ENCODE data around the gene OR8D4. TPM values are rescaled to one million over a fixed set of nuclear protein-coding genes. Genes with fewer than 3 reads are reported as not detected.
"Not testable (repeated sequence)": the region's sequence is repeated elsewhere in the genome, so short reads cannot be mapped to it uniquely, and the experiment has no call there.

Gene OR8D4
- not detected in 2 replicates for total RNA-seq (2014; rRNA removed; shearing (Covaris generic); ENCODE audit: low replicate concordance)

DNA sequence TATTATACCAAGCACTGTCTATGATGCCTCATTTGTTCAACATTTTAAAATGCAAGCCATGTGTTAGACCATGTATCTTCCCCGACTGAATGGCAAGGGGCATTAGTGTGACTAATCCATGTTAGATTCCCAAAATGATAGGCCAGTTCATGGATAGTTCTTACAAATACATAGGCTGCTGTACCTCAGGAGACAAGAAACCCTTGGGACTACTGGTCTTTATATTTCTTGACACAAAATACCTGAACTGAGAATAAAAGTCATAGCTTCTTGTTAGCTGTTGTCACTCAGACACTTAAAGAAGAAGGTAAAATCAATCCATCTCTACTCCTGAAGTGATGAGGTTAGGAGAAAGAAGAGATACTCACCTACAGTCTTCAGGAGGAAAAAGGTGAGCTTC is at the start of gene OR8D4:
Gene OR8D4 (plus strand): TSS at position 301 of the 400 bp plus-strand sequence. CDS start 4,265 bp downstream, outside the sequence.
- H3K27ac ChIP-seq (ENCODE audit: low read length) = no peak within 1 kb of the TSS
- DNase-seq = no peak
- no peaks in the 10 kb centered on the region for H3K79me2 ChIP-seq (ENCODE audit: low read length)
- H3K36me3 ChIP-seq (ENCODE audit: insufficient read depth, low read length) = no peaks in the 10 kb centered on the region
- no peak within 1 kb of the TSS for H3K4me3 ChIP-seq (ENCODE audit: low read length)
- no peaks in the 10 kb centered on the region for H3K27me3 ChIP-seq (ENCODE audit: low read length)
- no peaks in the 10 kb centered on the region for H4K20me1 ChIP-seq (ENCODE audit: insufficient read depth, low read depth, low read length)
- no peaks in the 10 kb centered on the region for H3K9me3 ChIP-seq (ENCODE audit: low read length)
- H2AFZ ChIP-seq (ENCODE audit: low read length) = no peak within 1 kb of the TSS
- H3K4me2 ChIP-seq (ENCODE audit: low read depth, low read length, poor library complexity, severe bottlenecking) = no peak within 1 kb of the TSS
- H3K9ac ChIP-seq (ENCODE audit: low read length) = no peak within 1 kb of the TSS
- H3K4me1 ChIP-seq (ENCODE audit: low read length) = no peaks in the 10 kb centered on the region
- no peaks in the 10 kb centered on the region for H3K9me2 ChIP-seq (replicated peaks; ENCODE audit: insufficient read depth, low read length)

DNA sequence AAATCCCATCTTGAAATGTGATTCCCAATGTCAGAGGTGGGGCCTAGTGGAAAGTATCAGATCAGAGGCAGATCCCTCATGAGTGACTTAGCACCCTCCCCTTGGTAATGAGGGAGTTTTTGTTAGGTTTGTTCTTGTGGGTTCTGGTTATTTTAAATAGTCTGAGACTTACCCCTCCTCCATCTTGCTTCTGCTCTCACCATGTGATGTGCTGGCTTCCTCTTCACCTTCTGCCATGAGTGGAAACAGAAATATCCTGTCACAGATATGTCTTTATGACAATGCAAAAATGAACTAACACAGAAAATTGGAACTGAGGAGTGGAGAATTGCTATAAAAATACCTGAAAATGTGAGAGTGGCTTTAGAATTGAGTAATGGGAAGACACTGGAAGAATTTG is 49.6 kb upstream of the OR8D4 start:
- Histone ChIP-seq H3K4me2 (ENCODE audit: low read depth, low read length, poor library complexity, severe bottlenecking) (no peak overlapping the region), H3K27me3 (ENCODE audit: low read length) (no peaks in the 10 kb centered on the region), H3K4me1 (ENCODE audit: low read length) (no peaks in the 10 kb centered on the region), H3K9ac (ENCODE audit: low read length) (no peak overlapping the region), H3K27ac (ENCODE audit: low read length) (no peak overlapping the region), H3K9me3 (ENCODE audit: low read length) (no peaks in the 10 kb centered on the region), H3K36me3 (ENCODE audit: insufficient read depth, low read length) (no peaks in the 10 kb centered on the region), H4K20me1 (ENCODE audit: insufficient read depth, low read depth, low read length) (no peaks in the 10 kb centered on the region), H3K79me2 (ENCODE audit: low read length) (no peaks in the 10 kb centered on the region), H3K4me3 (ENCODE audit: low read length) (no peak overlapping the region), H2AFZ (ENCODE audit: low read length) (no peak overlapping the region), H3K9me2 (replicated peaks; ENCODE audit: insufficient read depth, low read length) (no peaks in the 10 kb centered on the region)
- DNase-seq = no peak

DNA sequence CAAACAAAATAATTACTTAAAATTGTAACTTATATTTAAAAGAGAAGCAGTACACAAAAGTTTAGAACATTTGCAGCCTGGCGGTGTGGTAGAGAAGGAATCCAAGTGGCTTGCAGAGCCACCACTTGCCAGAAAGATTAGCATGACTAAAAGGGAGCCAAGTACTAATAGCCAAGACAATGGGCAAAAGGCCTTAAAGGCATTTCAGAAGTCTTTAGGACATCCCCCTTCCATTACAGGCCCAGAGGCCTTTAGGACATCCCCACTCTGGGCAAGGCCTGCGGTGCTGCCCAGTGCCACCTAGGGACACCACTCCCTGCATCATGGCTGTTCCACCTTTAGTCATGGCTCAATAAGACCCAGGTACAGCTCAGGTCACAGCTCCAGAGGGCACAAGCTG is 48.9 kb upstream of the OR8D4 start:
- Histone ChIP-seq H3K27me3 (ENCODE audit: low read length) (no peaks in the 10 kb centered on the region), H3K79me2 (ENCODE audit: low read length) (no peaks in the 10 kb centered on the region), H3K4me3 (ENCODE audit: low read length) (no peak overlapping the region), H3K36me3 (ENCODE audit: insufficient read depth, low read length) (no peaks in the 10 kb centered on the region), H3K4me1 (ENCODE audit: low read length) (no peaks in the 10 kb centered on the region), H3K9me3 (ENCODE audit: low read length) (no peaks in the 10 kb centered on the region), H3K4me2 (ENCODE audit: low read depth, low read length, poor library complexity, severe bottlenecking) (no peak overlapping the region), H4K20me1 (ENCODE audit: insufficient read depth, low read depth, low read length) (no peaks in the 10 kb centered on the region), H3K27ac (ENCODE audit: low read length) (no peak overlapping the region), H2AFZ (ENCODE audit: low read length) (no peak overlapping the region), H3K9me2 (replicated peaks; ENCODE audit: insufficient read depth, low read length) (no peaks in the 10 kb centered on the region), H3K9ac (ENCODE audit: low read length) (no peak overlapping the region)
- no peak for DNase-seq

DNA sequence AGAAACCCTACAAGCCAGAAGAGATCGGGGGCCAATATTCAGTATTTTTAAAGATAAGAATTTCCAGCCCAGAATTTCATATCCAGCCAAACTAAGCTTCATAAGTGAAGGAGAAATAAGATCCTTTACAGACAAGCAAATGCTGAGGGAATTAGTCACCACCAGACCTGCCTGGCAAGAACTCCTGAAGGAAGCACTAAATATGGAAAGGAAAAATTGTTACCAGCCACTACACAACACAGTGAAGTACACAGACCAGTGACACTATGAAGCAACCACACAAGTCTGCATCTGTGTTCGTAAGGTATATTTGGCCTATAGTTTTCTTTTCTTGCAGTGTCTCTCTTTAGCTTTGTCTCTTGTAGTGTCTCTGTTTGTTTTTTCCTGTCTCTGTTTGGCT is 45.5 kb upstream of the OR8D4 start:
- H3K9me3 ChIP-seq (ENCODE audit: low read length) = no peaks in the 10 kb centered on the region
- no peaks in the 10 kb centered on the region for H3K27me3 ChIP-seq (ENCODE audit: low read length)
- no peaks in the 10 kb centered on the region for H3K36me3 ChIP-seq (ENCODE audit: insufficient read depth, low read length)
- no peaks in the 10 kb centered on the region for H3K4me1 ChIP-seq (ENCODE audit: low read length)
- no peaks in the 10 kb centered on the region for H3K79me2 ChIP-seq (ENCODE audit: low read length)
- no peaks in the 10 kb centered on the region for H3K9me2 ChIP-seq (replicated peaks; ENCODE audit: insufficient read depth, low read length)
- H3K9ac ChIP-seq (ENCODE audit: low read length) = no peak overlapping the region
- H3K4me3 ChIP-seq (ENCODE audit: low read length) = no peak overlapping the region
- no peak for DNase-seq
- H3K27ac ChIP-seq (ENCODE audit: low read length) = no peak overlapping the region
- no peak overlapping the region for H2AFZ ChIP-seq (ENCODE audit: low read length)
- no peak overlapping the region for H3K4me2 ChIP-seq (ENCODE audit: low read depth, low read length, poor library complexity, severe bottlenecking)
- no peaks in the 10 kb centered on the region for H4K20me1 ChIP-seq (ENCODE audit: insufficient read depth, low read depth, low read length)

DNA sequence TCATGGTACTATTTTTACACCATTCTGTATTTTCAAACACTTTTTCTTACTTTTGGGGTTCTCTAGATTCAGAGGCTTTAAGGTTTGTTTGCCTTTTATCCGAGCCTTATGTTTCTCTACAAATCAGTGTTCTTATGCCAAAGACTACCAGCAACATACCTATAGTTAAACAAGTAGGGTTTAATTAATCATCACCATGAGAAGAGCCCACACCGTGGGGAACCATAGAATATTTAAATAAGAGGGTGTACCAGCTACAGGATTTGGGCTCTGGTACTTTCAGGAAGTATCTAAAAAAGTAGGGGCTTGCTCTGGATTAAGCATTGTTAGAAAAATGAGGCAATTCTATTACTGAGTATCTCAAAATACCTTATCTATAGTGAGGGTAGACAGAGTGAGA is 42.2 kb upstream of the OR8D4 start:
- no peaks in the 10 kb centered on the region for H4K20me1 ChIP-seq (ENCODE audit: insufficient read depth, low read depth, low read length)
- H3K9me3 ChIP-seq (ENCODE audit: low read length) = no peaks in the 10 kb centered on the region
- H2AFZ ChIP-seq (ENCODE audit: low read length) = no peak overlapping the region
- no peaks in the 10 kb centered on the region for H3K36me3 ChIP-seq (ENCODE audit: insufficient read depth, low read length)
- H3K9me2 ChIP-seq (replicated peaks; ENCODE audit: insufficient read depth, low read length) = no peaks in the 10 kb centered on the region
- no peak for DNase-seq
- H3K9ac ChIP-seq (ENCODE audit: low read length) = no peak overlapping the region
- H3K4me2 ChIP-seq (ENCODE audit: low read depth, low read length, poor library complexity, severe bottlenecking) = no peak overlapping the region
- H3K27me3 ChIP-seq (ENCODE audit: low read length) = no peaks in the 10 kb centered on the region
- no peak overlapping the region for H3K4me3 ChIP-seq (ENCODE audit: low read length)
- H3K79me2 ChIP-seq (ENCODE audit: low read length) = no peaks in the 10 kb centered on the region
- H3K27ac ChIP-seq (ENCODE audit: low read length) = no peak overlapping the region
- H3K4me1 ChIP-seq (ENCODE audit: low read length) = no peaks in the 10 kb centered on the region

DNA sequence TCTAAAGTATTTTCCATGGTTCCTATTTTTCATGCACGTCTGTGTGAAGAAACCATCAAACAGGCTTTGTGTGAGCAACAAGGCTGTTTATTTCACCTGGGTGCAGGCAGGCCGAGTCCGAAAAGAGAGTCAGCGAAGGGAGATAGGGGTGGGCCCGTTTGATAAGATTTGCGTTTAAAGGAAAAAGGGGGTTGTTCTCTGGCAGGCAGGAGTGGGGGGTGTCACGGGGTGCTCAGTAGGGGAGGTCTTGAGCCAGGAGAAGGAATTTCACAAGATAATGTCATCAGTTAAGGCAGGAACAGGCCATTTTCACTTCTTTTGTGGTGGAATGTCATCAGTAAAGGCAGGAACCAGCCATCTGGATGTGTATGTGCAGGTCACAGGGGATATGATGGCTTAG is 36.7 kb upstream of the OR8D4 start:
- H3K79me2 ChIP-seq (ENCODE audit: low read length); H3K4me2 ChIP-seq (ENCODE audit: low read depth, low read length, poor library complexity, severe bottlenecking); H3K36me3 ChIP-seq (ENCODE audit: insufficient read depth, low read length); H3K4me1 ChIP-seq (ENCODE audit: low read length); H3K27ac ChIP-seq (ENCODE audit: low read length); H3K27me3 ChIP-seq (ENCODE audit: low read length); H3K9me2 ChIP-seq (replicated peaks; ENCODE audit: insufficient read depth, low read length); H3K9me3 ChIP-seq (ENCODE audit: low read length); H3K9ac ChIP-seq (ENCODE audit: low read length); H4K20me1 ChIP-seq (ENCODE audit: insufficient read depth, low read depth, low read length); H3K4me3 ChIP-seq (ENCODE audit: low read length); H2AFZ ChIP-seq (ENCODE audit: low read length); DNase-seq: not testable (repeated sequence)

DNA sequence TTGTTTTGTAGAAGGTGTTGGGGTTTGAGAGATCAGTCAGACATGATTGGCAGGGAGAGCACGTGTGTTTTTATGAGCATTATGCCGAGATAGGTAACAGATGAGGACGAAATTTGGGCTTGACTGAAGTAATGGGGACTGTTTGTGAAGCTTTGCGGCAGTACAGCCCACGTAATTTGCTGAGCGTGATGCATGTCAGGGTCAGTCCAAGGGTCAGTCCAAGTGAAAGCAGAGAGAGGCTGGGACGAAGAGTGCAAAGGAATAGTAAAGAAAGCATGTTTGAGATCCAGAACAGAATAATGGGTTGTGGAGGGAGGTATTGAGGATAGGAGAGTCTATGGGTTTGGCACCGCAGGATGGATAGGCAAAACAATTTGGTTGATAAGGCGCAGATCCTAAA is 34.2 kb upstream of the OR8D4 start:
- H3K4me1 ChIP-seq (ENCODE audit: low read length); H3K9me3 ChIP-seq (ENCODE audit: low read length); DNase-seq; H3K9ac ChIP-seq (ENCODE audit: low read length); H3K4me3 ChIP-seq (ENCODE audit: low read length); H3K36me3 ChIP-seq (ENCODE audit: insufficient read depth, low read length); H3K4me2 ChIP-seq (ENCODE audit: low read depth, low read length, poor library complexity, severe bottlenecking); H4K20me1 ChIP-seq (ENCODE audit: insufficient read depth, low read depth, low read length); H3K9me2 ChIP-seq (replicated peaks; ENCODE audit: insufficient read depth, low read length); H3K27me3 ChIP-seq (ENCODE audit: low read length); H3K27ac ChIP-seq (ENCODE audit: low read length); H2AFZ ChIP-seq (ENCODE audit: low read length); H3K79me2 ChIP-seq (ENCODE audit: low read length): not testable (repeated sequence)

DNA sequence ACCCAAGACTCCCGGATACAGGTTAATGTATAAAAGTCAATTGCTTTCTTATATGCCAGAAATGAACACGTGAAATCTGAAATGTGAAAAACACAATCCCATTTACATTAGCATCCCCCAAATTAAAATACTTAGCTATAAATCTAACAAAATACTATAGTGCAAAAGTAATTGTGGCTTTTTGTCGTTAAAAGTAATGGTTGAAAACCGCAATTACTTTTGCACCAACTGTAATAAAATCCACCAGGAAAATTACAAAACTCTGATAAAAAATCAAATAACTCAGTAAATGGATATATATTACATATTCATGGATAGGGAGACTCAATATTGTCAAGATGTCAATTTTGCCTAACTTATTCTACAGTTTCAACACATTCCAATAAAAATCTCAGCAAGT is 21.1 kb upstream of the OR8D4 start:
- Histone ChIP-seq H4K20me1 (ENCODE audit: insufficient read depth, low read depth, low read length) (no peaks in the 10 kb centered on the region), H3K27ac (ENCODE audit: low read length) (no peak overlapping the region), H3K79me2 (ENCODE audit: low read length) (no peaks in the 10 kb centered on the region), H2AFZ (ENCODE audit: low read length) (no peak overlapping the region), H3K4me2 (ENCODE audit: low read depth, low read length, poor library complexity, severe bottlenecking) (no peak overlapping the region), H3K27me3 (ENCODE audit: low read length) (no peaks in the 10 kb centered on the region), H3K36me3 (ENCODE audit: insufficient read depth, low read length) (no peaks in the 10 kb centered on the region), H3K9me2 (replicated peaks; ENCODE audit: insufficient read depth, low read length) (no peaks in the 10 kb centered on the region), H3K9ac (ENCODE audit: low read length) (no peak overlapping the region), H3K4me3 (ENCODE audit: low read length) (no peak overlapping the region), H3K9me3 (ENCODE audit: low read length) (no peaks in the 10 kb centered on the region), H3K4me1 (ENCODE audit: low read length) (no peaks in the 10 kb centered on the region)
- no peak for DNase-seq

DNA sequence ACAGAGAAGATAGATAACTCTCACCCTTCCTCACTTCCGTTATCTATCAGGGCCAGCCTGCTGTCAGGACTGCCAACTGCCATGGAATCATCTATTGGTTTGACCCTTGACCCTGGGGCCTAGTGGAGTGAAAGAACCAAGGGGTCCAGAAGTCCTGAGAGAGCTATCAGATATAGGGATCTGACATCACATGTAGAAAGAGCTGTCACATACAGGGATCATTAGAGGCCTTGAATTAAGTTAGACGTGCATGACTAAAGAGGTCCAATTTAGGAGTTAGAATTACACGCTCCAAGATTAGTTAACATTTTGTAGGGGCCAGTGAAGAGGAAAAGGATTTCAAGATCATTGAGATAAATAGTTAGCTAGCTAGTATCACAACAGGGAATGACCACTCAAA is 16.4 kb upstream of the OR8D4 start, which contains the start of gene TMEM225:
Gene TMEM225 (minus strand): TSS at position 101 of the 400 bp plus-strand sequence. CDS start 245 bp downstream, outside the sequence.
- Histone ChIP-seq H3K36me3 (ENCODE audit: insufficient read depth, low read length) (no peaks in the 10 kb centered on the region), H3K9ac (ENCODE audit: low read length) (no peak within 1 kb of the TSS)
- no peak for DNase-seq

More for the DNA sequence above, 16.4 kb upstream of the OR8D4 start, which contains the start of gene TMEM225:
- Histone ChIP-seq H3K27ac (ENCODE audit: low read length) (no peak within 1 kb of the TSS), H2AFZ (ENCODE audit: low read length) (no peak within 1 kb of the TSS), H4K20me1 (ENCODE audit: insufficient read depth, low read depth, low read length) (no peaks in the 10 kb centered on the region), H3K27me3 (ENCODE audit: low read length) (no peaks in the 10 kb centered on the region), H3K9me2 (replicated peaks; ENCODE audit: insufficient read depth, low read length) (no peaks in the 10 kb centered on the region), H3K4me3 (ENCODE audit: low read length) (no peak within 1 kb of the TSS), H3K9me3 (ENCODE audit: low read length) (no peaks in the 10 kb centered on the region), H3K4me1 (ENCODE audit: low read length) (no peaks in the 10 kb centered on the region), H3K4me2 (ENCODE audit: low read depth, low read length, poor library complexity, severe bottlenecking) (no peak within 1 kb of the TSS), H3K79me2 (ENCODE audit: low read length) (no peaks in the 10 kb centered on the region)
